Measurements from ENCODE around the gene FAM193A.
"Not testable (repeated sequence)": the region's sequence is repeated elsewhere in the genome, so short reads cannot be mapped to it uniquely, and the experiment has no call there.

Gene FAM193A

DNA sequence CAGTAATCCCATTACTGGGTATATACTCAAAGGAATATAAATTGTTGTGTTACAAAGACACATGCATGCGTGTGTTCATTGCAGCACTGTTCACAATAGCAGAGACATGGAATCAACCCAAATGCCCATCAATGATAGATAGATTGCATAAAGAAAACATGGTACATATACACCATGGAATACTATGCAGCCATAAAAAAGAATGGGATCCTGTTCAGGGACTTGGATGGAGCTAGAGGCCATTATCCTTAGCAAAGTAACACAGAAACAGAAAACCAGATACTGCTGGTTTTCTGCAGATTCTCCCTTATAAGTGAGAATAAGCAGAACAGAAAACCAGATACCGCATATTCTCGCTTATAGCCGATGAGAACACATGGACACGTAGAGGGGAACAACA, 43.5 kb downstream of the FAM193A start:
- DNase-seq: no peak

DNA sequence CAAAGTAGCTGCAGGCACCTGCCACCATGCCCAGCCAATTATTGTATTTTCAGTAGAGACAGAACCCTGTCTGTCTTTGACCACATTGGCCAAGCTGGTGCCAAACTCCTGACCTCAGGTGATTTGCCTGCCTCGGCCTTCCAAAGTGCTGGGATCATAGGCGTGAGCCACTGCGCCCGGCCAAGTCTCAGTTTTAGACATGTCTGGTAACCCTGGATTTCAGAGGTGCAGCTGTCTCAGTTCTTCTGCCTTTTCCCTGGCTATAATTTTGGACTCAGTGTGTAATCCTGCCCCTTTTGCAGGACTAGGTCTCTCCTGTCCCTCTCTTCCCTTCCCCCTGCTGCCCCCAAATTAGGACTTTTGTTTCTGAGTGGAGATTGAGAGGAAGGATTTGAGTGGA, 46.6 kb downstream of the FAM193A start:
- DNase-seq: no peak

DNA sequence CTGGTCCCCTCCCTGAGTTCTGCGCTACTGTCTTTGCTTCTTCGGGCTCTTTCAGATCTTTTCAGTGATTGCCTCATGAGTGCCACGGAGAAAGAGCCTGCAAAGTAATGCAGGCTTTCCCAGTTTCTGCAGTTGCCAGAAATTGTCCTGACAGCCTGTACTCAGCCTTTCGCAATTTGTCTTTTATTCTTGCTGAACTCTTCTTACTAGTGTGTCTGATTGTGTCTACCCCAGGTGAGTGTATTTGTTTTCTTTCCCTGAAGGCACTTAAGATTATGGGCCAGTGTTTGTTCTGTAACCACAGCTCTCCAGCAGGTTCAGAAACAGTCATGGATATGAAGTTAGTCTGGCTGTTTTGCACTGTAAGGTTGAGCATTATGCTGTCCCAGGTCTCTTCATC, 47.1 kb downstream of the FAM193A start:
- DNase-seq: peak; percentile 16

GRCh38 chr4:2586502-2586901, 50.1 kb downstream of the FAM193A start:
- DNase-seq: no peak

DNA sequence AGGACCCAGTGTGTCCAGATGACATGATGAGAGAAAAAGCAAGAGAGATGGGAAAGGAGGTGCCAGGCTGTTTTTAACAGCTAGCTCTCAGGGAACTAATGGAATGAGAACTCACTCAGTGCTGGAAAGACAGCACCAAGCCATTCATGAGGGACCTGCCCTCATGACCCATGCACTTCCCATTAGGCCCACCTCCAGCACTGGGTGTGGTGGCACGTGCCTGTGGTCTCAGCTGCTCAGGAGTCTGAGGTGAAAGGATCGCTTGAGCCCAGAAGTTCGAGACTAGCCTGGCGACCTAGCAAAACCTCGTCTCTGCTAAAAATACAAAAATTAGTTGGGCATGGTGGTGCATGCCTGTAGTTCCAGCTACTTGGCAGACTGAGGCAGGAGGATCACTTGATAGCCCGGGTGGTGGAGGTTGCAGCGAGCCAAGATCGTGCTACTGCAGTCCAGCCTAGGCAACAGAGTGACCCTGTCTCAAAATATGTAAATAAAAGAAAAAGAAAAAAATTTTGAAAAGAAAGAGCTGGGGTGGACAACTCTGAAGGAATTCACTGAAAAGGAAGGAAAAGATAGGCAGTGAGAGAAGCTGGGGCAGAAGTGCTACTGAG, 50.9 kb downstream of the FAM193A start:
- DNase-seq: no peak

- no peak for DNase-seq
Observed at GRCh38 chr4:2588259-2588658, 51.8 kb downstream of the FAM193A start.

- peak; percentile 45 for DNase-seq
Observed at GRCh38 chr4:2591189-2591588, 54.7 kb downstream of the FAM193A start.

GRCh38 chr4:2592014-2592413, 55.6 kb downstream of the FAM193A start:
- DNase-seq: not testable (repeated sequence)

DNA sequence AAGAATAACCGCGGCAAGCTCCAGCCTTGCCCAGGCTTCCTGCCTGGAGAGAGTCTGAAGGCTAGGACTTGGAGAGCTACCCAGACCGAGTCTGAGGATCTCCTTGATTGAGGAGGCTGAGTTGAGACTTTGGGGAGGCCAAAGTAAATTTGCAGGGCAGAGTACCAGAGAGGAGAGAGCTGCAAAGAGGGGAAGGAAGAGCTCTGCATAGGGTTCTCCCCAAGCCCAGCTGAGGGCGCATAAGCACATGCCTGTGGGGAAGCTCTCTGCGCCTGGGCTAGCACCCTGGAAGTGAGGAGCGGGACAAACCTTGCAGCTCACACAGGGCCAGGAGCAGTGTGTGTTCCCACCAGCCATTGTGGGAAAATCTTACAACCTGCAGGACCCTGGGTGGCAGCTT, 56.1 kb downstream of the FAM193A start:
- no peak for DNase-seq

GRCh38 chr4:2593003-2593402, 56.6 kb downstream of the FAM193A start:
- DNase-seq: no peak

DNA sequence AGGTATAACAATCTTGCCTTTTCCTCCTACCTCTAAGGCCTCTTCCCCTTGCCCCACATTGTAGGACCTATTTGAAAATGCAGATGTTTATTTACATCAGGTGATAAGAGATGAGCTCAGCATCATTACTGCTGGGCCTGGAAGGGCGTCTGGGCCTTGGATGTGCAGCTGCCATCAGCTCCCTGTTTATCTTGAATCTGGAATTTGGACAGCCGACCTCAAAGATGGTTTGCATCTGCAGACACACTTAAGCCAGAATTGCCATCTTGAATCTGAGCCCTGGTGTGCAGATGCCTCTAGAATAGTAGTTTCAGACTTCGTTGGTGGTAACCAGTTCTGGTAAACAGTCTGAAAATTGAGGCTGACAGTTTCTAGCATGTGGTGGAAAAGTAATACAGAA, 59.0 kb downstream of the FAM193A start:
- no peak for DNase-seq

DNA sequence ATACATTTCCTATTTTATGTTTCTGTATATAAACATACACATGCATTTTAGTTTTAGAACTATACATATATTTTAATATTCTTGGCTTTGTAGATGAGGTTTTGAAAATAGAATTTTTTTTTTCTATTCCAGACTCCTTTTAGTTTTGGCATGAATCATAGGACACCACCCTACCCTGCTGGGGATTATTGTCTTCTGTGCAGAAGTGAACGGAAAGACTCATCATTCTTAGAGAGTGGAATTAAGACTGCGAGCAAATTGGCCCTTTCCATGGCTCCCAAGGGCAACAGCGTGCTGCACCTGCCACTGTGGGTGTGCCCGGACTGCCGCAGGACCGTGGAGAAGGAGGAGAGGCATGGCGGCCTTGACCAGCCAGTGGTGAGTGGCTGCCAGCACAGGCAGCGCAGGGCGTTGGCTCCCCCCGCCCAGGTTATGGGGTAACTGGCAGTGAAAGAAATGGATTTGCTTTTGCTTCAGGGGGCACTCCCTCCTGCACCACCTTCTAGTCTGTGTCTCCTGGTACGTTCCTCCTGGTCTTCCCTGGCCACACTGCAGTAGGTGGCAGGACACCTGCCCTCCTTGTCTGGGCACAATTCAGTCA, 59.6 kb downstream of the FAM193A start:
- DNase-seq: no peak

DNA sequence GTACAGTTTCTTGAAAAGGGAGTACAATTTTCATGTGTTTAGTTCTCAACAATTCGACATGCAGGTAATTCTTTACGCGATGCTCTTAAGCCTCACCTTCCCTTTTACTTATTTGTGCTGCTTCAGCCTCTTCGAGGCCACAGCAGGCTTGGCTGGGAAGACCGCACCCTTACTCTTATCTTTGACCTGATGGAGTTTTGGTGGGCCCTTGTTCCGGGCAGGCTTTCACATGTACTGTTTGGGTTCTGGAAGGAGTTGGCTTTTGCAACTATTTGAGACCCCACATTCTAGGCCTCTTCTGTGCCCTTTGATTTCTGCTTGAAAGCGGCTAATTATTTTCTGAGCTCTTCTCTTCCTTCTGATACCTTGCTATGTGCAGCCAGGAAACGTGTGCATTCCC, 60.2 kb downstream of the FAM193A start:
- no peak for DNase-seq

DNA sequence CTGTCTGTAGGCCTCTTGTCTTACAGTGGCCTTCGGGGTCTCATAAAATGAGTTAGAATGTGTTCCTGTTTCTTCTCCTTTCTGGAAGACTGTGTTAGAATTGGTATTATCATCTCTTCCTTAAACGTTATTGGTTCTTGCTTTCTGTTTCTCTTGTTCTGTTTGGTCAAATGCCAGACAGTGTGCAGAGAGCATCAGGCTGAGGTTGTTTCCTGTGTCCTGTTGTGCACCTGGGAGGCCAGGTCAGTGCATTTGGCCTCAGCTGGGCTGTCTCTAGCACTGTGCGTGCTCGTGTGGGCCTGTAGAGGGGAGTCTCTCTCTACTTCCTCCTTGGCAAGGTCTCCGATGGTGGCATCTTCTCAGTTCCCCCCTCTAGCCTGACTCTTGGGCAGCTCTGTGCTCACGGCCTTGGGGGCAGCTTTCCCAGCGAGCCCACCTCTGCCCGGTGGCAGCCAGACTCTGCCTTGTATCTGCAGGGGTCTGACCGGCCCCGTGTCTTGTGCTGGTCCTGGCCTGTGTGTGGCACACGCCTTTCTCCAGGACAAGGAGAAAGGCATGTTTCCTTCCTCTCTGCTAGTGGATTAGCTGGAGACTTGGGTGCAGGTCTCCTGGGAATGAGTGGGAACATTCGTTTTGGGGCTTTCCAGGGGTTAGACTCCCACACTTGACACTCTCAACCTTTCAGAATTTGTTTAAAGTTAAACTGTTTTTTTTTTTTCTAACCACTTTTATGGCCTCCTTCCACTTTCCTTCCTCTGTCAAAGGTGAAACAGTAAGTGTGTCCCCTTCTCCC, 62.3 kb downstream of the FAM193A start:
- DNase-seq: no peak

DNA sequence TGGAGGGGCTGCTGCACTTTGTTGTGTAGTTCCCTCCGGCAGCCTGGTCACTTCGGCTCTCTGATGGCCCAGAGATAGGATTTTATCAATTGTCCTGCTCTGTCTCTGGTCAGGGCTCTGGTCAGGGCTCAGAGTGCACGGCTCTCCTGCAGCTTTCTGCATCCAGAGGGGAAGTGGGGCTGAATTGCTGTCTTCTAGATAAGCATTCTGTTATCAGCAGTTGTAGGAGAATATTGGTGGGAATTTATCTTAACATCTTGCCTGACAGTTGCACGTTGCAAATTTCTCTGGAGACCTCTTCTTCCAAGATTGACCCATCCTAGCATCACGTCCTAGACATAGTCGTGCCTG, 62.8 kb downstream of the FAM193A start:
- no peak for DNase-seq

- no peak for DNase-seq
Observed at GRCh38 chr4:2600878-2601277, 64.4 kb downstream of the FAM193A start.

DNA sequence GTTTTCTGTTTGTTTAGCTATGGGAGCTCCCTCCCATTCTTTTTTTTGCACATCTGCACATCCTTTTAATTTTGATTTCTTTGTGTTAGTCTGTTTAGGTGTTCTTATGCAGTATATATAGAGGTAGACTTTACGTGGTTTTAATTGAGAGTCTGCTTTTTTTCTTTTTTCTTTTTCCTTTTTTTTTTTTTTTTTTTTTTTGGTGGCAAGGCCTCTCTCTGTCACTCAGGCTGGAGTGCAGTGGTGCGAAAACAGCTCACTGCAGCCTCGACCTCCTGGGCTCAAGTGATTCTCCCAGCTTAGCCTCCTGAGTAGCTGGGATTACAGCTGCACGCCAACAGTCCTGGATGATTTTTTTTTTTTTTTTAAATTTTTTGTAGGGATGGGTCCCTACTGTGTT, 68.2 kb downstream of the FAM193A start:
- no peak for DNase-seq

DNA sequence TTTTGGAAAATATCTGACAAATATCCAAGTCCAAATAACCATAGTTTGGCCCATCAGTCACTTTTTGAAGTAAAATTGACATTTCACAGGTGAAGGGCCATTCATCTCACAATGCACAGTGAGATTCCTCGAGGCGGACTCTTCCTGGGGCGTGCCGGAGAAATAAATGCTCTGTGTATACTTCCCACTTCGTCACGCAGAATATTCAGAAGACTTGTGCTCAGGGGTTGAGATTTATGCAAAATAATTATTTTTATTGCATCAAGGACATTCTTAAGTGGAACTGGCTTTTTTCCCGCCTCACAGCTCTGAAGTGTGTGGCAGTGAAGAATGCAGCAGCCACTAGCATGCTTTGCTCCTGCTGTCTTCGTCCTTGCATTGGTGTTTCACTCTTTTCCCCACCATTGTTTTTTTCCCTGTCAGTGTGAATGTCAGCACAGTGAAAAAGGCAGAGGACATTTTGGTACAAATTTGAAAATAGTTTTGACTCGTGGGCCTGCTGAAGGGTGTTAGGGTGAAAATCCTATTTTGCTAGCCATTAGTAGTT, 70.6 kb downstream of the FAM193A start:
- no peak for DNase-seq

DNA sequence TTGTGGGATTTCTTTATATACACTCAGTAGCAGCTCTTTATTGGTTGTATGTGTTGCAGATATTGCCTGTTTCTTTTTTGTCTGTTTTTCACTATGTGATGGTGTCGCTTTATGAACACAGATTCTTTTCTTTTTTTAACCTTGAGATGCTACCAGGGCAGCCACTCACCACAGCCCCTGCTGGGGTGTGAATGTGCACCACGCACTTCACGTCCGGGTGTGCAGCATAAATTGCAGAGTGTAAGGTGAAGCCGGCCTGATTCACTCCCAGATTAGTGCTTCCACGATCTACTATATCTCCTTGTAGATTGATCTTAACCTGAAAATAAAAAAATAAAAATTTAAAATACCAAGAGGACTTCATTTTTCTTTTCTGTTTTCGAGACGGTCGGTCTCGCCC, 71.4 kb downstream of the FAM193A start:
- DNase-seq: no peak

GRCh38 chr4:2608291-2608690, 71.8 kb downstream of the FAM193A start:
- no peak for DNase-seq

DNA sequence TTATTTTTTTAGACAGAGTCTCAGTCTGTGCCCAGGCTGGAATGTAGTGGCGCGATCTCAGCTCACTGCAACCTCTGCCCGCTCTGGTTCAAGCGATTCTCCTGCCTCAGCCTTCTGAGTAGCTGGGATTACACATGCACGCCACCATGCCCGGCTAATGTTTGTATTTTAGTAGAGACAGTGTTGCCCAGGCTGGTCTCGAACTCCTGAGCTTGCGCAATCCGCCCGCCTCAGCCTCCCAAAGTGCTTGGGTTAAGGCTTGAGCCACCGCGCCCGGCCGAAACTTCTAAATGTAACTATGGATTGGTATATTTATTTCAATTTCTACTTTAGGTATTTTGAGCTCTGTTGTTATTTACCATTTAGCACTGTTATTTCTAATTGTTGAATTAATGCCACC, 79.4 kb downstream of the FAM193A start:
- no peak for DNase-seq

DNA sequence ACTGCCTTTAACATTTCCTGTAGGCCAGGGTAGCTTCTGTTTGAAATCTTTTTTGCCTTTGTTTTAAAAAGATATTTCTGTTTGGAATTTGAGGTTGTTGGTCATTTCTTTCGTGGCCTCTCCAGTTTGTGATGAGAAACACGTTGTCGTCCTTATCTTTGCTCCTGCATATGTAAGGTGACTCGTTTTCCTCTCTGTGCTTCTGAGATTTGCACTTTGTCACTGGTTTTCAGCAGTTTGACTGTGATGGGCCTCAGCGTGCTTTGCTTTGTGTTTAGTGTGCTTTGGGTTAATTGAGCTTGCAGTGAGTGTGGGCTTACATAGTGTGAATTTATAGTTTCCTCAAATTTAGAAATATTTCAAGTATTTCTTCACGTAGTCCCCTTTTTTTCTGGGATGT, 81.5 kb downstream of the FAM193A start:
- DNase-seq: no peak

DNA sequence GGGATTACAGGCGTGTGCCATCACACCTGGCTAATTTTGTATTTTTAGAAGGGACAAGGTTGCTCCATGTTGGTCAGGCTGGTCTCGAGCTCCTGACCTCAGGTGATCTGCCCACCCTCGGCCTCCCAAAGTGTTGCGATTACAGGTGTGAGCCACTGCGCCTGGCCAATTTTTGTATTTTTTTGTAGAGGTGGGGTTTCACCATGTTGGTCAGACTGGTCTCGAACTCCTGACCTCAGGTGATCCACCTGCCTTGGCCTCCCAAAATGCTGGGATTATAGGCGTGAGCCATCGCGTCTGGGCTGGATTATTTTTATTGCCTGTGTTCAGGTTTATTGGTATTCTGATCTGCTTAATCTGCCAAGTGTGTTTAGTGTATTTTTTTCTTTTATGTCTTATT, 82.3 kb downstream of the FAM193A start:
- DNase-seq: not testable (repeated sequence)

DNA sequence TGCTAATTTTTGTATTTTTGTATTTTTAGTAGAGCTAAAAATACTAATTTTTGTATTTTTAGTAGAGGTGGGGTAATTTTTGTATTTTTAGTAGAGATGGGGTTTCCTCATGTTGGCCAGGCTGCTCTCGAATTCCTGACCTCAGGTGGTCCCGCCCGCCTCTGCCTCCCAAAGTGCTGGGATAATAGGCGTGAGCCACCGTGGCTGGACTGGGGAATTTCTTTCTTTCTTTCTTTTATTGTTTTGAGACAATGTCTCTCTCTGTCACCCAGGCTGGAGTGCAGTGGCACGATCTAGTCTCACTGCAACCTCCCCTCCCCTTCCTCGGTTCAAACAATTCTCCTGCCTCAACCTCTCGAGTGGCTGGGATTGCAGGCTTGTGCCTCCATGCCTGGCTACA, 83.0 kb downstream of the FAM193A start:
- DNase-seq: no peak

Measured in NCI-H226 (cell line).